Left lung (tissue), 10 donors: ENCODE measurements around the gene L1CAM. TPM values are rescaled to one million over a fixed set of nuclear protein-coding genes. Genes with fewer than 3 reads are reported as not detected.
A peak's percentile ranks its signal among the peaks of the same experiment; 100 is the strongest.

ENCODE experiments used
- ATAC-seq: fragments of 200-7000 bp; cut with Tn5 transposase; one replicate; pipeline ENCODE4 v1.9.1; 2020; ENCODE audit warnings: moderate library complexity
- DNase-seq, 4 donors: peaks; one replicate each; pipeline ENCODE4 v3.0.0-alpha.2; 2013 to 2020
- H3K27ac ChIP-seq, 2 donors: fragments of 200-600 bp; sonication (generic) in 1 of 2; one replicate each; pipeline versions ENCODE4 v1.5.0 to v1.8.0; 2020 to 2021
- H3K27me3 ChIP-seq, 2 donors: fragments of 200-600 bp; sonication (generic) in 1 of 2; one replicate each; pipeline versions ENCODE4 v1.5.0 to v1.8.0; 2020 to 2021
- H3K36me3 ChIP-seq, 2 donors: fragments of 200-600 bp; sonication (generic) in 1 of 2; one replicate each; pipeline versions ENCODE4 v1.5.0 to v1.8.0; 2020 to 2021
- H3K4me1 ChIP-seq, 2 donors: fragments of 200-600 bp; one replicate each; pipeline ENCODE4 v1.8.0; 2021
- H3K4me3 ChIP-seq, 2 donors: fragments of 200-600 bp; sonication (generic) in 1 of 2; one replicate each; pipeline versions ENCODE4 v1.5.0 to v1.8.0; 2020 to 2021; ENCODE audit warnings: mild to moderate bottlenecking in 1 of 2
- H3K9me3 ChIP-seq, 2 donors: fragments of 200-600 bp; sonication (generic) in 1 of 2; one replicate each; pipeline versions ENCODE4 v1.5.0 to v1.8.0; 2020 to 2021
- intact Hi-C, 2 donors: fragments of 100-400 bp; cut with DNase I; formaldehyde crosslinking; loops; one replicate each; pipeline versions ENCODE4 v1.11.2 to v1.14.2; 2022
- polyA plus RNA-seq, 6 donors: library from polyadenylated mRNA; unstranded; fragments of 120-200 nt; gene quantifications; one replicate each; pipeline ENCODE4 v1.2.1, GENCODE V29; 2013; ENCODE audit not compliant: insufficient read length in 6 of 6
- total RNA-seq, 2 donors: library from RNA; stranded (reverse); fragmentation: NEBNext Ultra II Directional; extraction: Animal tissue kit (Norgen Biotek cat#: 25700); gene quantifications; one replicate each; pipeline ENCODE4 v1.2.1, GENCODE V29; 2021
- TF ChIP-seq, protein P1 (sequence below), 2 donors: fragments of 200-600 bp; sonication (generic) in 1 of 2; IDR thresholded peaks; one replicate each; pipeline versions ENCODE4 v1.5.0 to v1.8.0; 2021; ENCODE audit warnings: antibody characterized with exemption in 2 of 2
- donor health status: DM: no; HTN: yes; CAD: no.
- donor health status: DM: no; HTN: no; CAD: no.

L1CAM gene
- total and polyA plus RNA-seq, 8 donors: 0.27 to 0.86 (median 0.53) TPM

DNA sequence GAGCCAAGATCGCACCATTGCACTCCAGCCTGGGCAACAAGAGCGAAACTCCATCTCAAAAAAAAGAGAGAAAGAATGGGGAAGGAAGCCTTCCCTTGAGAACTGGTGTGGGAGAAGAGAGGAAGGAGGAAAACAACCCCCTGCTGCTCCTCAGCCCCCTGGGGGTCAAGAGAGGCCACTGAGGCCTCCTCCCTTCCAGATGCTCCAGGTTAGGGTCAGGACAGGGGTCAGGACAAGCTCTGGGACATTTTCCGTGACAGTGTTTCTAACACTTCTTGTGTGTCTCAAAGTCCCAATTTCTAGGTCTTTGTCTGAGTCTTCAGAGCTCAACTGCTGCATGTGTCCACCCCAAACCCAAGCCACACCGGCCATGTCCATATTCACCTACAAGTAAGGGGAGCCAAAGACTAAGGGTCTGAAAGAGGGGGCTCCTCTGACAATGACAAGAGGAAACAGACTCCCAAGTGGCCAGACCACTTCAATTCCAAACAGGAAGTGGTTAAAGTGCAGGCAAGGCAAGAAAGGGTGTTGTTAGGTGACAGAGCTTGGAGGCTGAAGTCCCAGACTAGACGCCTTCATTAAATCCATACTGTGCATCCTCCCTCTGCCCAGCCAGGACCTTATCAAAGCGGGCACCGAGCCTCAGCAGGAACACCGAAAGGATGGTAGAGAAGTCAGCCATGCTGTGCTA is 8.3 kb downstream of the L1CAM start:
- no peaks in the 10 kb centered on the region for H3K9me3 ChIP-seq
- H3K4me3 ChIP-seq: no peak overlapping the region
- H3K27me3 ChIP-seq: peaks cover 40 to 59% of the 10 kb centered on the region in 2 donors
- no peak overlapping the region for H3K27ac ChIP-seq
- no peaks in the 10 kb centered on the region for H3K4me1 ChIP-seq
- no peak for ATAC-seq
- TF ChIP-seq, protein P1, sequence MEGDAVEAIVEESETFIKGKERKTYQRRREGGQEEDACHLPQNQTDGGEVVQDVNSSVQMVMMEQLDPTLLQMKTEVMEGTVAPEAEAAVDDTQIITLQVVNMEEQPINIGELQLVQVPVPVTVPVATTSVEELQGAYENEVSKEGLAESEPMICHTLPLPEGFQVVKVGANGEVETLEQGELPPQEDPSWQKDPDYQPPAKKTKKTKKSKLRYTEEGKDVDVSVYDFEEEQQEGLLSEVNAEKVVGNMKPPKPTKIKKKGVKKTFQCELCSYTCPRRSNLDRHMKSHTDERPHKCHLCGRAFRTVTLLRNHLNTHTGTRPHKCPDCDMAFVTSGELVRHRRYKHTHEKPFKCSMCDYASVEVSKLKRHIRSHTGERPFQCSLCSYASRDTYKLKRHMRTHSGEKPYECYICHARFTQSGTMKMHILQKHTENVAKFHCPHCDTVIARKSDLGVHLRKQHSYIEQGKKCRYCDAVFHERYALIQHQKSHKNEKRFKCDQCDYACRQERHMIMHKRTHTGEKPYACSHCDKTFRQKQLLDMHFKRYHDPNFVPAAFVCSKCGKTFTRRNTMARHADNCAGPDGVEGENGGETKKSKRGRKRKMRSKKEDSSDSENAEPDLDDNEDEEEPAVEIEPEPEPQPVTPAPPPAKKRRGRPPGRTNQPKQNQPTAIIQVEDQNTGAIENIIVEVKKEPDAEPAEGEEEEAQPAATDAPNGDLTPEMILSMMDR (IDR thresholded peaks at IDR 0.05): no peak
- no peaks in the 10 kb centered on the region for H3K36me3 ChIP-seq
- intact Hi-C loops: no loop called here
- DNase-seq: no peak

DNA sequence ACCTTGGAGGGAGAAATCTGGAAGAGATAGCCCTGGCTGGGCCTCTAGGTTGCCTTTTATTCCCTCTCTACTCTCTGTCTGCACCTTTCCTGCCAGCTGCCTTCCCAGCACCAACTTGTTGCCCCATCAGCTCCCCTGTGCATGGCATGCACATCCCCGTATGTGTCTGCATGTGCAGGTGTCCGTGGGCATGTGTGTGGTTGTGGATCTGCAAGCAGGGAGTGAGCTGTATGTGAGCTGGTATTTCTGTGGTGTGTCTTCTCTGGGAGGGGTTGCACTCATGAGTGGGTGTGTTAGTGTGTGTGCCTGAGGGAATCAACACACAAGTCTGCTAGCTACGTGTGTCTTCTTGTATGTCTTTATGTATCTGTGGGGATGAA is 9.9 kb downstream of the L1CAM start:
- ATAC-seq: no peak
- H3K27me3 ChIP-seq: peaks cover 27 to 49% of the 10 kb centered on the region in 2 donors
- TF ChIP-seq, protein P1 (IDR thresholded peaks at IDR 0.05): no peak
- intact Hi-C loops: no loop called here
- no peak overlapping the region for H3K4me3 ChIP-seq
- H3K4me1 ChIP-seq: no peaks in the 10 kb centered on the region
- no peaks in the 10 kb centered on the region for H3K36me3 ChIP-seq
- H3K27ac ChIP-seq: no peak overlapping the region
- DNase-seq: no peak
- H3K9me3 ChIP-seq: no peaks in the 10 kb centered on the region

DNA sequence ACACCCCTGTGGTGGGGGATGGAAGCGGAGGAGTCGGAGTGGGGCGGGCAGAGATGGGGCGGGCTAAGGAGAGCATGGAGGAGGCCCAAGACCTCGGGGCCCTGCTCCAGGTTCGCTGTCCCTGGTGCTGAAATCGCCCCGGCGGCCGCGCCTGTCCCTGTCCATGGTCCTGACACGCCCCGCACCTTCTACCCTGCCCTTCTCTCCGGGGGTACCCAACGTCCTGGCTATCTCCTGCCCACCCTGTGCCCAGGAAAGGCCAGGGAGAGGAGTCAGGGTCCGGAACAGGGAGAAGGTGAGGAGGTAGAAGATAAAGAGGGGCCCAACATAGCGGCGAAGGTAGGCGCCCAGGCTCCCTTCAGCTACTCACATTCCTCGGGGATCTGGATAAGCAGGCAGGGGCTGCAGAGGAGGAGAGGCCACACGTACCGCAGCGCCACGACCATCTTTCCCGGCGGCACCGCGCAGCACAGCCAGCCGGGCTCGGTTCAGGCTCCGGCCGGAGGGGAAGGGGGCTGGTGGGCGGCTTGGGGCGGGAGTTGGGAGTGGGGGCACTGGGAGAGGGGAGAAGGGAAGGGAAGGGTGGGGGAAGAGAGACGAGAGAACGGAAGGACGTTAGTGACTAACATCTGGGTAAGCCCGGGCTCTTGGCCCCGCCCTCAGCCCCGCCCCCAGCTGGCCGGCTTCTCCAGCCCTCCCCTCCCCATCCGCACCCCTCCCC is 10.4 kb downstream of the L1CAM start:
- intact Hi-C loops: no loop called here
- Histone ChIP-seq H3K27ac (no peak overlapping the region), H3K27me3 (peaks cover 23 to 46% of the 10 kb centered on the region in 2 donors), H3K36me3 (no peaks in the 10 kb centered on the region), H3K4me3 (no peak overlapping the region), H3K4me1 (no peaks in the 10 kb centered on the region), H3K9me3 (no peaks in the 10 kb centered on the region)
- peak; percentile 94 for ATAC-seq
- DNase-seq: peak; percentile 52 to 86 (median 58)
- TF ChIP-seq, protein P1 (IDR thresholded peaks at IDR 0.05): no peak

DNA sequence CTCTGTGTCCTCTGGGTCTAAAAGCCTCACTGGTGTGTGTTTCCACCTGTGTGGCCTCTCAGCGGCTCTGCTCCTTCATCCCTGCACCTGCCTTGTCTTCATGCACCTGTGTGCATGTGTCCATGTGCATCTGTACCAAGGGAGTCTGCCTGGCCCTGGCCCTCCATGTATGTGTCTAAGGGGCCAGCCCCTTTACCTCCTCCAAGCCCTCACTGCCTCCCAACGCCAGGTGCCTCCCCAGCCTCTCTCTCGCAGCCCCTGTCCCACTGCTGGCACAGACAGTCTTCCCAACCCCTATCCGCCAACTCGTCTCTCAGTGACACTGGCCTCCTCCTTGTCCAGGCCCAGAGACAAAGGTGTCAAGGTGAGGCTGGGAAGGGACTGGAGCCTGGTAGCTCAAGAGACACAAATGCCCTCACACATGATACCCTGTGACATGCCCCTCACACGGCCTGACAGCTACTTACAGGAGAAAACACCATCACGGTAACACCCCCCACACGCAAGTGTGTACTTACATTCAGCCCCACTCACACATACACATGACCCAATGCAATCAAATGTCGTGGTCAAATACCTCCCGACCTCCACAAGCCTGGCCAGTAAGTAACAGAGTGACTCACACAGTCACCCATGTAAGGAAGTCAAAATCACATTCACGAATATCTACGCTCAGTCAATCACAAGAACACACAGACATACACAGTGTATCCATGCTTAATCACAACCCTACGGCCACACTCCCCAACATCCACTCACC is 11.4 kb downstream of the L1CAM start:
- peaks cover 15 to 45% of the 10 kb centered on the region in 2 donors for H3K27me3 ChIP-seq
- intact Hi-C loops: no loop called here
- no peak for DNase-seq

More for the DNA sequence above, 11.4 kb downstream of the L1CAM start:
- TF ChIP-seq, protein P1 (IDR thresholded peaks at IDR 0.05): no peak
- no peak overlapping the region for H3K27ac ChIP-seq
- no peaks in the 10 kb centered on the region for H3K36me3 ChIP-seq
- H3K9me3 ChIP-seq: no peaks in the 10 kb centered on the region
- no peak overlapping the region for H3K4me3 ChIP-seq
- no peak for ATAC-seq
- no peaks in the 10 kb centered on the region for H3K4me1 ChIP-seq
